Activated effector memory CD4-positive, alpha-beta T cell treated with Interleukin-2 at 50 U/mL for 16 hours (primary cell): ENCODE results near the gene CXorf49B.
"Not testable (repeated sequence)": the region's sequence is repeated elsewhere in the genome, so short reads cannot be mapped to it uniquely, and the experiment has no call there.

Source experiments
- DNase-seq: peaks from one replicate; pipeline ENCODE4 v3.0.0-alpha.2; 2020

The CXorf49B gene

GRCh38 chrX:71763049-71763448, at the start of gene CXorf49B:
Gene CXorf49B (plus strand): TSS chrX:71763349. CDS start chrX:71763424, 75 bp downstream.
- not testable (repeated sequence) for DNase-seq

- DNase-seq = not testable (repeated sequence)
Measured at GRCh38 chrX:71714064-71714463, 49.1 kb upstream of the CXorf49B start.

GRCh38 chrX:71715551-71715950, 47.6 kb upstream of the CXorf49B start:
- not testable (repeated sequence) for DNase-seq

GRCh38 chrX:71716323-71716722, 46.8 kb upstream of the CXorf49B start:
- not testable (repeated sequence) for DNase-seq

GRCh38 chrX:71718185-71718584, 45.0 kb upstream of the CXorf49B start, which contains the start of gene CXorf49:
Gene CXorf49 (minus strand): TSS chrX:71718285. CDS start chrX:71718151, 134 bp downstream.
- not testable (repeated sequence) for DNase-seq

GRCh38 chrX:71719195-71719594, 44.0 kb upstream of the CXorf49B start:
- DNase-seq = not testable (repeated sequence)

- DNase-seq = not testable (repeated sequence)
Measured at GRCh38 chrX:71720289-71720886, 42.8 kb upstream of the CXorf49B start.

- not testable (repeated sequence) for DNase-seq
Measured at GRCh38 chrX:71760688-71761281, 2.4 kb upstream of the CXorf49B start.

- not testable (repeated sequence) for DNase-seq
Measured at GRCh38 chrX:71764832-71765231, 1.7 kb downstream of the CXorf49B start.

- not testable (repeated sequence) for DNase-seq
Measured at GRCh38 chrX:71765613-71766012, 2.5 kb downstream of the CXorf49B start.

GRCh38 chrX:71767134-71767533, 4.0 kb downstream of the CXorf49B start:
- not testable (repeated sequence) for DNase-seq

- not testable (repeated sequence) for DNase-seq
Measured at GRCh38 chrX:71778322-71778721, 15.2 kb downstream of the CXorf49B start.

- not testable (repeated sequence) for DNase-seq
Measured at GRCh38 chrX:71782225-71782949, 19.2 kb downstream of the CXorf49B start.

GRCh38 chrX:71782950-71783299, 19.8 kb downstream of the CXorf49B start:
- not testable (repeated sequence) for DNase-seq

- DNase-seq = not testable (repeated sequence)
Measured at GRCh38 chrX:71783569-71784347, 20.6 kb downstream of the CXorf49B start.

GRCh38 chrX:71784348-71784983, 21.3 kb downstream of the CXorf49B start:
- not testable (repeated sequence) for DNase-seq

GRCh38 chrX:71806450-71806849, 43.3 kb downstream of the CXorf49B start:
- DNase-seq = not testable (repeated sequence)

- no peak for DNase-seq
Measured at GRCh38 chrX:71809886-71810285, 46.7 kb downstream of the CXorf49B start.

- no peak for DNase-seq
Measured at GRCh38 chrX:71814123-71814912, 51.2 kb downstream of the CXorf49B start.

- DNase-seq = no peak
Measured at GRCh38 chrX:71815121-71815905, 52.2 kb downstream of the CXorf49B start.

- DNase-seq = no peak
Measured at GRCh38 chrX:71815906-71816156, 52.7 kb downstream of the CXorf49B start.
